GM13976 (cell line): ENCODE measurements around the gene PKHD1.

Source experiments
- DNase-seq: peaks from one replicate; pipeline ENCODE4 v3.0.0; 2012; ENCODE audit warnings: low spot score
- in situ Hi-C: fragments of 300-500 bp; cut with MboI; formaldehyde crosslinking; loops from one replicate; pipeline ENCODE4 v1.12.0; 2022; ENCODE audit warnings: low sequenced_read_pairs, mixed read lengths, inconsistent platforms; ENCODE audit not compliant: unreplicated experiment
- TF ChIP-seq, protein P1 (sequence below): IDR thresholded peaks from 2 replicates; pipeline ENCODE4 v1.5.1; 2012; ENCODE audit warnings: borderline replicate concordance, mild to moderate bottlenecking; ENCODE audit not compliant: insufficient read depth; ENCODE audit errors: extremely low read depth, missing control alignments, control extremely low read depth

PKHD1 gene

GRCh38 chr6:51675922-51676275, 411.5 kb downstream of the PKHD1 start:
- DNase-seq, result no peak
- in situ Hi-C loops, result no loop called here
- TF ChIP-seq, protein P1, sequence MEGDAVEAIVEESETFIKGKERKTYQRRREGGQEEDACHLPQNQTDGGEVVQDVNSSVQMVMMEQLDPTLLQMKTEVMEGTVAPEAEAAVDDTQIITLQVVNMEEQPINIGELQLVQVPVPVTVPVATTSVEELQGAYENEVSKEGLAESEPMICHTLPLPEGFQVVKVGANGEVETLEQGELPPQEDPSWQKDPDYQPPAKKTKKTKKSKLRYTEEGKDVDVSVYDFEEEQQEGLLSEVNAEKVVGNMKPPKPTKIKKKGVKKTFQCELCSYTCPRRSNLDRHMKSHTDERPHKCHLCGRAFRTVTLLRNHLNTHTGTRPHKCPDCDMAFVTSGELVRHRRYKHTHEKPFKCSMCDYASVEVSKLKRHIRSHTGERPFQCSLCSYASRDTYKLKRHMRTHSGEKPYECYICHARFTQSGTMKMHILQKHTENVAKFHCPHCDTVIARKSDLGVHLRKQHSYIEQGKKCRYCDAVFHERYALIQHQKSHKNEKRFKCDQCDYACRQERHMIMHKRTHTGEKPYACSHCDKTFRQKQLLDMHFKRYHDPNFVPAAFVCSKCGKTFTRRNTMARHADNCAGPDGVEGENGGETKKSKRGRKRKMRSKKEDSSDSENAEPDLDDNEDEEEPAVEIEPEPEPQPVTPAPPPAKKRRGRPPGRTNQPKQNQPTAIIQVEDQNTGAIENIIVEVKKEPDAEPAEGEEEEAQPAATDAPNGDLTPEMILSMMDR, result no peak

- no peak for DNase-seq
- TF ChIP-seq, protein P1, result no peak
- in situ Hi-C loops, result no loop called here
These were observed 412.1 kb downstream of the PKHD1 start for GRCh38 chr6:51675020-51675921.

DNA sequence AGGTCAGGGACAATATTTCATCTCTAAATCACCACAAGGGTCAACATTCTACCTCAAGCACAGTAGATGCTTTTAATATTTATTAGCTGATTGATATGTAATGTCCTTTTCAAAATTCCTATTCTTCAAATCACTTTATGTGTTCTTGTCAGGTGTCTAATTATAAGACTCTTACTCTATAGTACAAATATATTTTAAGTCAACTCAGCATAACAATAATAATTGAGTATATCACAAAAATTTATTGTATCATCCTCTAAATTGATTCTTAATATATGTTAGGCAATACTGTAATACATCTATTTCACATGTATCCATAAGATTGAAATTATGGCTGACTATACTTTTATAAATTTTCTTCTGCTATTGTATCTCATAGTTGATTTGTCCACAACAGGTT, 423.9 kb downstream of the PKHD1 start:
- in situ Hi-C loops, result no loop called here
- TF ChIP-seq, protein P1, result no peak
- no peak for DNase-seq

DNA sequence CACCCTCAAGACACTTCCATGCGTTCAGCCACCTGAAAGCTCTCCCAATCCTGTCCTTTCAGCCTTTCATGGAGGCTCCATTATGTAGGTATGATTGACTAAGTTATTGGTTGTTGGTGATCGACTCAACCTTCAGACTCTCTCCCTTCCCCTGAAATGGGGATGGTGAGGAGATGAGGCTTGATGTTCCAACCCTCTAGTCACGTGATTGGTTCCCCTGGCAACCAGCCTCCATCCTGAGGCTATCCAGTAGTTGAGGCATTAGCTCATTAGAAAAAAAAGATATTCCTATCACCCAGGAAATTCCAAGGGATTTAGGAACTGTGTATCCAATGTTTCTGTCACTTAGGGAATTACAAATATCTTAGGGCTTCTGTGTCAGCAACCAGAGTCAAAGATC, 426.6 kb downstream of the PKHD1 start:
- TF ChIP-seq, protein P1, result no peak
- in situ Hi-C loops, result no loop called here
- DNase-seq, result no peak

GRCh38 chr6:51657491-51657890, 429.9 kb downstream of the PKHD1 start:
- in situ Hi-C loops, result no loop called here
- no peak for DNase-seq
- TF ChIP-seq, protein P1, result no peak

DNA sequence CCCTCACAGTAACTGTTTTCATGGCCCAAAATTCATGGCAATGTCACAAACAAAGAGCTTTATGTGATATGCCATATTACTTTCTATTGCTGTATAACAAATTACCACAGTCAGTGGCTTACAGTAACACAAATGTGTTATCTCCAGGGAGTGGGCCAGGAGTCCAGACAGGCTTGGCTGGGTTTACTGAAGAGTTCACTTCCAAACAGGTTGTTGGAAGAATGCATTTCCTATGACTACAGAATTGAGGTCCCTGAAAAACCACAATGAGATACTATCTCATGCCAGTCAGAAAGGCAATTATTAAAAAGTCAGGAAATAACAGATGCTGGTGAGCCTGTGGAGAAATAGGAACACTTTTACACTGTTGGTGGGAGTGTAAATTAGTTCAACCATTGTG, 431.9 kb downstream of the PKHD1 start:
- in situ Hi-C loops, result no loop called here
- TF ChIP-seq, protein P1, result no peak
- no peak for DNase-seq
